Fibroblast of skin of back (primary cell): ENCODE measurements around the gene MAGEA12. TPM values are rescaled to one million over a fixed set of nuclear protein-coding genes. Genes with fewer than 3 reads are reported as not detected.
"Not testable (repeated sequence)": the region's sequence is repeated elsewhere in the genome, so short reads cannot be mapped to it uniquely, and the experiment has no call there.

Experiments used
- DNase-seq: peaks from one replicate; pipeline ENCODE4 v3.0.0-alpha.2; 2013
- polyA plus RNA-seq, 2 experiments: library from polyadenylated mRNA; unstranded; fragments of 120-200 nt; gene quantifications; one replicate each; pipeline ENCODE4 v1.2.1, GENCODE V29; 2013; ENCODE audit not compliant: insufficient read length in 2 of 2

MAGEA12 gene, protein sequence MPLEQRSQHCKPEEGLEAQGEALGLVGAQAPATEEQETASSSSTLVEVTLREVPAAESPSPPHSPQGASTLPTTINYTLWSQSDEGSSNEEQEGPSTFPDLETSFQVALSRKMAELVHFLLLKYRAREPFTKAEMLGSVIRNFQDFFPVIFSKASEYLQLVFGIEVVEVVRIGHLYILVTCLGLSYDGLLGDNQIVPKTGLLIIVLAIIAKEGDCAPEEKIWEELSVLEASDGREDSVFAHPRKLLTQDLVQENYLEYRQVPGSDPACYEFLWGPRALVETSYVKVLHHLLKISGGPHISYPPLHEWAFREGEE
- not detected for polyA plus RNA-seq (2013, experiment 1 of 2; ENCODE audit: insufficient read length)
- not detected for polyA plus RNA-seq (2013, experiment 2 of 2; ENCODE audit: insufficient read length)

DNA sequence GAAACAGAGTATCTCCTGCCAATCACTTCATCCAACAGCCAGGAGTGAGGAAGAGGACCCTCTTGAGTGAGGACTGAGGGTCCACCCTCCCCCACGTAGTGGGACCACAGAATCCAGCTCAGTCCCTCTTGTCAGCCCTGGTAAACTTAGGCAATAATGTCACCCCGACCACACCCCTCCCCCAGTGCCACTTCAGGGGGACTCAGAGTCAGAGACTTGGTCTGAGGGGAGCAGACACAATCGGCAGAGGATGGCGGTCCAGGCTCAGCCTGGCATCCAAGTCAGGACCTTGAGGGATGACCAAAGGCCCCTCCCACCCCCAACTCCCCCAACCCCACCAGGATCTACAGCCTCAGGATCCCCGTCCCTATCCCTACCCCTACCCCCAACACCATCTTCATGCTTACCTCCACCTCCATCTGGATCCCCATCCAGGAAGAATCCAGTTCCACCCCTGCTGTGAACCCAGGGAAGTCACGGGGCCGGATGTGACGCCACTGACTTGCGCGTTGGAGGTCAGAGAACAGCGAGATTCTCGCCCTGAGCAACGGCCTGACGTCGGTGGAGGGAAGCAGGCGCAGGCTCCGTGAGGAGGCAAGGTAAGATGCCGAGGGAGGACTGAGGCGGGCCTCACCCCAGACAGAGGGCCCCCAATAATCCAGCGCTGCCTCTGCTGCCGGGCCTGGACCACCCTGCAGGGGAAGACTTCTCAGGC, at the start of gene MAGEA12, which contains the start of gene CSAG1:
TSS of gene MAGEA12 (plus strand) at position 497 of the 715 bp plus-strand sequence. CDS start 2,405 bp downstream, outside the sequence.
TSS of gene CSAG1 (minus strand) at position 461 of the 715 bp plus-strand sequence. CDS start 1,261 bp downstream, outside the sequence.
- no peak for DNase-seq

DNA sequence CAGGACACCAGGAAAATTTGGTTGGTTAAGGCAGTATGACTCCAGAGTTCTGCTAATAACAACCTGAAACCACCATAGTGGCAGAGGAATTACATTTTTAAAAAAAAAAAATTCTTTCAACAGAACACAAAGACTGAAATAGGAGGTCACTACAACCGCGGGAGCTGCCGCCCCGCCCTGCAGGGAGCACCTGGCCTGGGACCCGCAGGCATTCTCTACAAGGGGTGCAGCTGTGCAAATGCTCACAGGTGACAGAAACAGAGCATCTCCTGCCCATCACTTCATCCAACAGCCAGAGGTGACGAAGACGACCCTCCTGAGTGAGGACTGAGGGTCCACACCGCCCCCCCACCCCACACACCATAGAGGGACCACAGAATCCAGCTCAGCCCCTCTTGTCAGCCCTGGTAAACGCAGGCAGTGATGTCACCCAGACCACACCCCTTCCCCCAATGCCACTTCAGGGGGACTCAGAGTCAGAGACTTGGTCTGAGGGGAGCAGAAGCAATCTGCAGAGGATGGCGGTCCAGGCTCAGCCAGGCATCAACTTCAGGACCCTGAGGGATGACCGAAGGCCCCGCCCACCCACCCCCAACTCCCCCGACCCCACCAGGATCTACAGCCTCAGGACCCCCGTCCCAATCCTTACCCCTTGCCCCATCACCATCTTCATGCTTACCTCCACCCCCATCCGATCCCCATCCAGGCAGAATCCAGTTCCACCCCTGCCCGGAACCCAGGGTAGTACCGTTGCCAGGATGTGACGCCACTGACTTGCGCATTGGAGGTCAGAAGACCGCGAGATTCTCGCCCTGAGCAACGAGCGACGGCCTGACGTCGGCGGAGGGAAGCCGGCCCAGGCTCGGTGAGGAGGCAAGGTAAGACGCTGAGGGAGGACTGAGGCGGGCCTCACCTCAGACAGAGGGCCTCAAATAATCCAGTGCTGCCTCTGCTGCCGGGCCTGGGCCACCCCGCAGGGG, 35.3 kb upstream of the MAGEA12 start, which contains the start of gene MAGEA3:
TSS of gene MAGEA3 (plus strand) at position 843 of the 980 bp plus-strand sequence. CDS start 2,039 bp downstream, outside the sequence.
- DNase-seq = not testable (repeated sequence)

DNA sequence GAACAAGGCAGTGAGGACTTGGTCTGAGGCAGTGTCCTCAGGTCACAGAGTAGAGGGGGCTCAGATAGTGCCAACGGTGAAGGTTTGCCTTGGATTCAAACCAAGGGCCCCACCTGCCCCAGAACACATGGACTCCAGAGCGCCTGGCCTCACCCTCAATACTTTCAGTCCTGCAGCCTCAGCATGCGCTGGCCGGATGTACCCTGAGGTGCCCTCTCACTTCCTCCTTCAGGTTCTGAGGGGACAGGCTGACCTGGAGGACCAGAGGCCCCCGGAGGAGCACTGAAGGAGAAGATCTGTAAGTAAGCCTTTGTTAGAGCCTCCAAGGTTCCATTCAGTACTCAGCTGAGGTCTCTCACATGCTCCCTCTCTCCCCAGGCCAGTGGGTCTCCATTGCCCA, 33.2 kb upstream of the MAGEA12 start:
- DNase-seq = not testable (repeated sequence)

DNA sequence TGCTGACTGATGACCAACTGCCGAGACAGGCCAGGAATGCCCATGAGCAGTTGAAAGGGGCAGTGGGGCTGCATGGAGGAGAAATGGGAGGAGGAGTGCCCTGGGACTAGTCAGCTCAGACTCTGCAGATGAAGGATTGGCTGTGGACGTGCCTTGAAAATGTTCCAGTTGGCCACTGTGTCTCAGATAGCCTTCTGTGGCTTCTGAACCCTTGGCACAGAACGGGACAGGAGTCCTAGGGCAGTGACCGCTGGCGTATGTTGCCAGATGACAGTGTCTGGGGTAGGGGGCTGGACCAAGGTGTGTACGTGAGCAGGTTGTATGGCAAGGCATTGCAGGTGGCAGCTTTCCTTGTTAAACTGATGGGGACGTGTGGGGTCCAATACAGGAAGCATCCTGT, 27.1 kb upstream of the MAGEA12 start:
- not testable (repeated sequence) for DNase-seq

DNA sequence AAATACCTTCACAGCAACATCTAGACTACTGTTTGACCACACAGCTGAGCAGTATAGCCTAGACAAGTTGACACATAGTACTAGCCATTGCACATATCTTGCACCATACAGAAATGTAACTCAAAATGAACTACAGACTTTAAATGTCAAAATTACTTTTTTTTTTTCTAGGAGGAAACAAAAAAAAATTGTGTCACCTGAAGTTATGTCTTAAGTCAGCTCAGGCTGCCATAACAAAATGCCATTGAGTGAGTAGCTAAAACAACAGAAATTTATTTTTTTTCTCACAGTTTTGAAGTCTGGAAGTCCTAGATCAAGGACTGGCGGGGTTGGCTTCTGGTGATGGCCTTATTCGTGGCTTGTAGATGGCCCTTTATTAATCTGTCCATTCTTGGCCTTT, 24.4 kb upstream of the MAGEA12 start, which contains the start of gene CSAG2:
TSS of gene CSAG2 (minus strand) at position 101 of the 400 bp plus-strand sequence. CDS start 161 bp downstream, outside the sequence.
- DNase-seq = not testable (repeated sequence)

DNA sequence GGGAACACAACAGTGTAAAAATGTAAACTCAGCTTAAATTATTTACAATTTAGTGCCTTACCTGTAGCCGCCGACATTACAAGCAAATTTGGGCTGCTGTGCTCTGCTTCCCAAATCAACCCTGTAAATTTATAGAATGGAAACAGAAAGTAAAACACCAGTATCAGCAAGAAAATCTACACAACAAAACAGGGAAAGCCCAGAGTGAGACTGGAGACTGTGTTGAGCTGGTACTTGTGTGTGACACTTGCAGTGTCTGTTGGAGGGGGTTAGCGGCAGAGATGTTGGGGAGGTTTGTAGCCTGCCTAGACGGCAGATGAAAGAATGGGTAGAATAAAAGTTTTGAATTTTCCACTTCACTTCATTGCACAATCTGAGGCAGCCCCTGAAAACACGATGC, 20.4 kb upstream of the MAGEA12 start:
- DNase-seq = not testable (repeated sequence)

DNA sequence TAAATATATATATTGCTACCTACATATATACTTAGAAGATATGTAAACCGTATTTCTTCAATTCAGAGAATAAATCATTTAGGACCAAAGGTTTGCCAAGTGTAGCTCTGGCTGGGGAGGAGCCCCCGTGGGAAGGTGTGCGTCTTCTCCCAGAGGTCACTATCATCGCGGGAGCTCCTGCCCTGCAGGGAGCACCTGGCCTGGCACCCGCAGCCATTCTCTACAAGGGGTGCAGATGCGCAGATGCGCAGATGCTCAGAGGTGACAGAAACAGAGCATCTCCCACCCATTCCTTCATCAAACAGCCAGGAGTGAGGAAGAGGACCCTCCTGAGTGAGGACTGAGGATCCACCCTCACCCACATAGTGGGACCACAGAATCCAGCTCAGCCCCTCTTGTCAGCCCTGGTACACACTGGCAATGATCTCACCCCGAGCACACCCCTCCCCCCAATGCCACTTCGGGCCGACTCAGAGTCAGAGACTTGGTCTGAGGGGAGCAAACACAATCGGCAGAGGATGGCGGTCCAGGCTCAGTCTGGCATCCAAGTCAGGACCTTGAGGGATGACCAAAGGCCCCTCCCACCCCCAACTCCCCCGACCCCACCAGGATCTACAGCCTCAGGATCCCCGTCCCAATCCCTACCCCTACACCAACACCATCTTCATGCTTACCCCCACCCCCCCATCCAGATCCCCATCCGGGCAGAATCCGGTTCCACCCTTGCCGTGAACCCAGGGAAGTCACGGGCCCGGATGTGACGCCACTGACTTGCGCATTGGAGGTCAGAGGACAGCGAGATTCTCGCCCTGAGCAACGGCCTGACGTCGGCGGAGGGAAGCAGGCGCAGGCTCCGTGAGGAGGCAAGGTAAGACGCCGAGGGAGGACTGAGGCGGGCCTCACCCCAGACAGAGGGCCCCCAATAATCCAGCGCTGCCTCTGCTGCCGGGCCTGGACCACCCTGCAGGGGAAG, 19.5 kb upstream of the MAGEA12 start, which contains the start of gene MAGEA2B:
TSS of gene MAGEA2B (plus strand) at position 814 of the 973 bp plus-strand sequence. CDS start 2,479 bp downstream, outside the sequence.
- not testable (repeated sequence) for DNase-seq

DNA sequence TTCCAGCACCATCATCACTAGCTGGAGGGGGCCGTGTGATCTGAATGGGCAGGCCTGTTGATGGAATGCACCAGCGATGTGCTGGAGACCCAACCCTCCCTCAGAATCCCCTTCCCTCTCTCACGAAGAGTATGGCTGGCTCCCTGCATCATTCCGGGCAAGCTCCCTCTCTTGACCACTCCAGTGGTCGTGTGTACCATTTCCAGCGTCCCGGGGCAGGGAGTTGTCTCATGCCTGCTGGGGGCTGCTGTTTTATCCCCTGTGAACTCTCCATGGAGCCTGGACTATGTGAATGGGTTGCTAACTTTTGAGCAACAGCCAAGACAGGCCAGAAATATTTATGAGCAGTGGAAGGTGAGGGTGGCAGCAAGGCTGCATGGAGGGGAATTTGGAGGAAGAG, 8.1 kb upstream of the MAGEA12 start:
- no peak for DNase-seq

DNA sequence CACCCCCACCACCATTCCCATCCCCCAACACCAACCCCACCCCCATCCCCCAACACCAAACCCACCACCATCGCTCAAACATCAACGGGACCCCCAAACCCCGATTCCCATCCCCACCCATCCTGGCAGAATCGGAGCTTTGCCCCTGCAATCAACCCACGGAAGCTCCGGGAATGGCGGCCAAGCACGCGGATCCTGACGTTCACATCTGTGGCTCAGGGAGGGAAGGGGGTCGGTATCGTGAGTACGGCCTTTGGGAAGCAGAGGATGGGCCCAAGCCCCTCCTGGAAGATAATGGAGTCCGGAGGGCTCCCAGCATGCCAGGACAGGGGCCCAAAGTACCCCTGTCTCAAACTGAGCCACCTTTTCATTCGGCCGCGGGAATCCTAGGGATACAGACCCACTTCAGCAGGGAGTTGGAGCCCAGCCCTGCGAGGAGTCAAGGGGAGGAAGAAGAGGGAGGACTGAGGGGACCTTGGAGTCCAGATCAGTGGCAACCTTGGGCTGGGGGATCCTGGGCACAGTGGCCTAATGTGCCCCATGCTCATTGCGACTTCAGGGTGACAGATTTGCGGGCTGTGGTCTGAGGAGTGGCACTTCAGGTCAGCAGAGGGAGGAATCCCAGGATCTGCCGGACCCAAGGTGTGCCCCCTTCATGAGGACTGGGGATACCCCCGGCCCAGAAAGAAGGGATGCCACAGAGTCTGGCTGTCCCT, 744 bp downstream of the MAGEA12 start:
- DNase-seq = not testable (repeated sequence)

DNA sequence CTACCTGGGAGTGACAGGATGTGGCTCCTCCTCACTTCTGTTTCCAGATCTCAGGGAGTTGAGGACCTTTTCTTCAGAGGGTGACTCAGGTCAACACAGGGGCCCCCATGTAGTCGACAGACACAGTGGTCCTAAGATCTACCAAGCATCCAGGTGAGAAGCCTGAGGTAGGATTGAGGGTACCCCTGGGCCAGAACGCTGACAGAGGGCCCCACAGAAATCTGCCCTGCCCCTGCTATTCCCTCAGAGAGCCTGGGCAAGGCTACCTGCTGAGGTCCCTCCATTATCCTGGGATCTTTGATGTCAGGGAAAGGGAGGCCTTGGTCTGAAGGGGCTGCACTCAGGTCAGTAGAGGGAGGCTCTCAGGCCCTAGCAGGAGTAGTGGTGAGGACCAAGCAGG, 1.5 kb downstream of the MAGEA12 start:
- no peak for DNase-seq

DNA sequence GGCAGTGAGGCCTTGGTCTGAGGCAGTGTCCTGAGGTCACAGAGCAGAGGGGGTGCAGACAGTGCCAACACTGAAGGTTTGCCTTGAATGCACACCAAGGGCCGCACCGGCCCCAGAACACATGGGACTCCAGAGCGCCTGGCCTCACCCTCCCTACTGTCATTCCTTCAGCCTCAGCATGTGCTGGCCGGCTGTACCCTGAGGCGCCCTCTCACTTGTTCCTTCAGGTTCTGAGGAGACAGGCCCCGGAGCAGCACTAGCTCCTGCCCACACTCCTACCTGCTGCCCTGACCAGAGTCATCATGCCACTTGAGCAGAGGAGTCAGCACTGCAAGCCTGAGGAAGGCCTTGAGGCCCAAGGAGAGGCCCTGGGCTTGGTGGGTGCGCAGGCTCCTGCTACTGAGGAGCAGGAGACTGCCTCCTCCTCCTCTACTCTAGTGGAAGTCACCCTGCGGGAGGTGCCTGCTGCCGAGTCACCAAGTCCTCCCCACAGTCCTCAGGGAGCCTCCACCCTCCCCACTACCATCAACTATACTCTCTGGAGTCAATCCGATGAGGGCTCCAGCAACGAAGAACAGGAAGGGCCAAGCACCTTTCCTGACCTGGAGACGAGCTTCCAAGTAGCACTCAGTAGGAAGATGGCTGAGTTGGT, 2.4 kb downstream of the MAGEA12 start:
- no peak for DNase-seq

DNA sequence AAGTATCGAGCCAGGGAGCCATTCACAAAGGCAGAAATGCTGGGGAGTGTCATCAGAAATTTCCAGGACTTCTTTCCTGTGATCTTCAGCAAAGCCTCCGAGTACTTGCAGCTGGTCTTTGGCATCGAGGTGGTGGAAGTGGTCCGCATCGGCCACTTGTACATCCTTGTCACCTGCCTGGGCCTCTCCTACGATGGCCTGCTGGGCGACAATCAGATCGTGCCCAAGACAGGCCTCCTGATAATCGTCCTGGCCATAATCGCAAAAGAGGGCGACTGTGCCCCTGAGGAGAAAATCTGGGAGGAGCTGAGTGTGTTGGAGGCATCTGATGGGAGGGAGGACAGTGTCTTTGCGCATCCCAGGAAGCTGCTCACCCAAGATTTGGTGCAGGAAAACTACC, 3.0 kb downstream of the MAGEA12 start:
- not testable (repeated sequence) for DNase-seq

DNA sequence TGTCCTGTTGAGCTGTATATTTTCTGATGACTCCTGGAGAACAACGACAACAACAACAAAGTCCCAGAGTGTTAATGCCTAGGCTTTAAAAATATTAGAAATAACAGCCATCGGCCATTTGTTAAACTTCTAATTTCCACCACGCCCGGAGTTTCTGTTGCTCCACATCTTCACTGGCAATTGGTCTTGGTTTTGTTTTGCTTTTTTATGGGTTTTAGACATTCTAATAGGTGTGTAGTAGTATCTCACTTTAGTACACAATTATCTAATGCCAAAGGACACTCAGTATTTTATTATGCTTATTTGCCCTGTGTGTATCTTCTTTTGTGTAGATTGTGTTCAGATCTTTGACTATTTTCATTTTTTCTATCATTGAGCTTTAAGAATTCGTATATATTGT, 5.0 kb downstream of the MAGEA12 start:
- DNase-seq = no peak

DNA sequence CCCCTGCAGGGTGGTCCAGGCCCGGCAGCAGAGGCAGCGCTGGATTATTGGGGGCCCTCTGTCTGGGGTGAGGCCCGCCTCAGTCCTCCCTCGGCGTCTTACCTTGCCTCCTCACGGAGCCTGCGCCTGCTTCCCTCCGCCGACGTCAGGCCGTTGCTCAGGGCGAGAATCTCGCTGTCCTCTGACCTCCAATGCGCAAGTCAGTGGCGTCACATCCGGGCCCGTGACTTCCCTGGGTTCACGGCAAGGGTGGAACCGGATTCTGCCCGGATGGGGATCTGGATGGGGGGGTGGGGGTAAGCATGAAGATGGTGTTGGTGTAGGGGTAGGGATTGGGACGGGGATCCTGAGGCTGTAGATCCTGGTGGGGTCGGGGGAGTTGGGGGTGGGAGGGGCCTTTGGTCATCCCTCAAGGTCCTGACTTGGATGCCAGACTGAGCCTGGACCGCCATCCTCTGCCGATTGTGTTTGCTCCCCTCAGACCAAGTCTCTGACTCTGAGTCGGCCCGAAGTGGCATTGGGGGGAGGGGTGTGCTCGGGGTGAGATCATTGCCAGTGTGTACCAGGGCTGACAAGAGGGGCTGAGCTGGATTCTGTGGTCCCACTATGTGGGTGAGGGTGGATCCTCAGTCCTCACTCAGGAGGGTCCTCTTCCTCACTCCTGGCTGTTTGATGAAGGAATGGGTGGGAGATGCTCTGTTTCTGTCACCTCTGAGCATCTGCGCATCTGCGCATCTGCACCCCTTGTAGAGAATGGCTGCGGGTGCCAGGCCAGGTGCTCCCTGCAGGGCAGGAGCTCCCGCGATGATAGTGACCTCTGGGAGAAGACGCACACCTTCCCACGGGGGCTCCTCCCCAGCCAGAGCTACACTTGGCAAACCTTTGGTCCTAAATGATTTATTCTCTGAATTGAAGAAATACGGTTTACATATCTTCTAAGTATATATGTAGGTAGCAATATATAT, 20.4 kb downstream of the MAGEA12 start, which contains the start of gene MAGEA2:
TSS of gene MAGEA2 (minus strand) at position 157 of the 965 bp plus-strand sequence. CDS start 2,479 bp downstream, outside the sequence.
- DNase-seq = not testable (repeated sequence)

DNA sequence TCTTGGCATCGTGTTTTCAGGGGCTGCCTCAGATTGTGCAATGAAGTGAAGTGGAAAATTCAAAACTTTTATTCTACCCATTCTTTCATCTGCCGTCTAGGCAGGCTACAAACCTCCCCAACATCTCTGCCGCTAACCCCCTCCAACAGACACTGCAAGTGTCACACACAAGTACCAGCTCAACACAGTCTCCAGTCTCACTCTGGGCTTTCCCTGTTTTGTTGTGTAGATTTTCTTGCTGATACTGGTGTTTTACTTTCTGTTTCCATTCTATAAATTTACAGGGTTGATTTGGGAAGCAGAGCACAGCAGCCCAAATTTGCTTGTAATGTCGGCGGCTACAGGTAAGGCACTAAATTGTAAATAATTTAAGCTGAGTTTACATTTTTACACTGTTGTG, 21.3 kb downstream of the MAGEA12 start:
- not testable (repeated sequence) for DNase-seq

DNA sequence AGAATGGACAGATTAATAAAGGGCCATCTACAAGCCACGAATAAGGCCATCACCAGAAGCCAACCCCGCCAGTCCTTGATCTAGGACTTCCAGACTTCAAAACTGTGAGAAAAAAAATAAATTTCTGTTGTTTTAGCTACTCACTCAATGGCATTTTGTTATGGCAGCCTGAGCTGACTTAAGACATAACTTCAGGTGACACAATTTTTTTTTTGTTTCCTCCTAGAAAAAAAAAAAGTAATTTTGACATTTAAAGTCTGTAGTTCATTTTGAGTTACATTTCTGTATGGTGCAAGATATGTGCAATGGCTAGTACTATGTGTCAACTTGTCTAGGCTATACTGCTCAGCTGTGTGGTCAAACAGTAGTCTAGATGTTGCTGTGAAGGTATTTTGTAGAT, 25.4 kb downstream of the MAGEA12 start, which contains the start of gene CSAG3:
TSS of gene CSAG3 (plus strand) at position 301 of the 400 bp plus-strand sequence.
- DNase-seq = not testable (repeated sequence)

DNA sequence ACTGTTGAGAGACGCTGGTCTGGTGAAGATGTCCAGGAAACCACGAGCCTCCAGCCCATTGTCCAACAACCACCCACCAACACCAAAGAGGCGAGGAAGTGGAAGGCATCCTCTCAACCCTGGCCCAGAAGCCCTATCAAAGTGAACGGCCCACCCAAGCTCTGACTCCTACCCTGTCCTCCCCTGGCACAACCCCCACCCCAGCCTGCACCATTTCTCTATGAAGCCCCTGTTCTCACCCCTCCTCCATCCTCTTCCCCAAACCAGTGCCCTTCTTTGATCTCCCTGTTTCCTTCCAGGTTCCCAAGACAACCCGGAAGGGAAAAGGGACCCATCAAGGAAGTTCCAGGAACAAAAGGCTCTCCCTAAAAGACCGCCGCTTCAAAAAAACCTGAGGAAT, 26.0 kb downstream of the MAGEA12 start:
- DNase-seq = not testable (repeated sequence)

DNA sequence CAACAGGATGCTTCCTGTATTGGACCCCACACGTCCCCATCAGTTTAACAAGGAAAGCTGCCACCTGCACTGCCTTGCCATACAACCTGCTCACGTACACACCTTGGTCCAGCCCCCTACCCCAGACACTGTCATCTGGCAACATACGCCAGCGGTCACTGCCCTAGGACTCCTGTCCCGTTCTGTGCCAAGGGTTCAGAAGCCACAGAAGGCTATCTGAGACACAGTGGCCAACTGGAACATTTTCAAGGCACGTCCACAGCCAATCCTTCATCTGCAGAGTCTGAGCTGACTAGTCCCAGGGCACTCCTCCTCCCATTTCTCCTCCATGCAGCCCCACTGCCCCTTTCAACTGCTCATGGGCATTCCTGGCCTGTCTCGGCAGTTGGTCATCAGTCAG, 28.0 kb downstream of the MAGEA12 start:
- DNase-seq = not testable (repeated sequence)
